ENCODE results near the gene RAD51B.

GRCh38 chr14:68178282-68178681 is 358.7 kb downstream of the RAD51B start:
- TF ChIP-seq CTCF (IDR thresholded peaks at IDR 0.05) (no peak), POLR2A (IDR thresholded peaks at IDR 0.05) (no peak), POLR2AphosphoS5 (IDR thresholded peaks at IDR 0.05; ENCODE audit: insufficient read depth in 1 of 2, low read depth in 1 of 2) (no peak)

All from vagina (tissue), 2 donors.